Activated T-helper 1 cell treated with anti-CD3 and anti-CD28 coated beads, Interleukin-2, amount 50 U/mL, for 16 hours (primary cell): ENCODE measurements around the gene HIGD1A.
A peak's percentile ranks its signal among the peaks of the same experiment; 100 is the strongest.

Experiments
- DNase-seq, 2 donors: peaks; one replicate each; pipeline ENCODE4 v3.0.0-alpha.2; 2020; ENCODE audit warnings: low read depth in 1 of 2, low spot score in 1 of 2

Gene HIGD1A

DNA sequence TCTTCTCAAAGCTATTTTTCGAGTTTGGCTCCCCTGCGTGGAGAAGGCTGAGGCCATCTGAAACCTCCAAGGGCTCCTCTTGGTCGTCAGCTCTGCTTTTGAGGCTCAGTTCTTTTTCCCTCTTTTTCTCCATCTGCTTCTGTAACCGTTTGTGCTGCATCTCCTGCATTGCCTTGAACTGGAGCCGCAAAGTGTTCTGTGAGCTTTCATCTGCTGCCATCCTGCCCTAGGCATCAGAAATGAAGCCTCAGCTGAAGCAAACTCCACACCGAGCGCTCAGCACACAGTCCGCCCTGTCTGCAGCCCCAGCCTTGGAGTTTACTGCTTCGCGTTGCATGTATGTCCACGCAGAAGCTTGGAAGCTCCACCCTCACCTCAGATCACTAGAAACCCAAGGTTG lies 46.2 kb downstream of the HIGD1A start:
- no peak for DNase-seq

DNA sequence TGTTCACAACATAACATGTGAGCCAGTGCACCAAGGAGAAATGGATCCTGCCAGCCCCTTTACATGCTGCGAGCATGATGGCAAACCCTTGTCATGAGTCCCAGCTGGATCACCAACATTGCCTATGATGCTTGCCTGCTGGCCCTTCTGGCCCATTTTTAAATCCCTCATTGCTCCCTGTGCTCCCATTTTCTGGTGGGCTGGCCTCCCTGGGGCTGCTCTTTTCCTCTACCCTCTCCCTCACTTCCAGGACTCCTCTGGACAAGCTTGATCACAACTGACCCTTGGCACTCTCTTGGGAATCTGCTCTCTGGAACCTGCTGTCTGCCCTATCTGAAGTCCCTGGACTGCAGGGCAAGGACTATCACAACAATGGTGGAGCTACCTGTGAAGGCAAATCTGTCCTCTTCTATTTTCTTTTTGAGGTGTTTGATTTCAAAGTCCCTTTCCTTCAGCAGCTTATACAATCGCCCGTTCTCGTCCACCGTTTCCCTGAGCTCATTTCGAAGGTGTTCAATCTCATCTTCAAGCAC lies 47.5 kb downstream of the HIGD1A start:
- no peak for DNase-seq

- DNase-seq: no peak
These were observed 48.4 kb downstream of the HIGD1A start for GRCh38 chr3:42755681-42756578.

- DNase-seq: no peak
These were observed 50.5 kb downstream of the HIGD1A start for GRCh38 chr3:42753757-42754156.

DNA sequence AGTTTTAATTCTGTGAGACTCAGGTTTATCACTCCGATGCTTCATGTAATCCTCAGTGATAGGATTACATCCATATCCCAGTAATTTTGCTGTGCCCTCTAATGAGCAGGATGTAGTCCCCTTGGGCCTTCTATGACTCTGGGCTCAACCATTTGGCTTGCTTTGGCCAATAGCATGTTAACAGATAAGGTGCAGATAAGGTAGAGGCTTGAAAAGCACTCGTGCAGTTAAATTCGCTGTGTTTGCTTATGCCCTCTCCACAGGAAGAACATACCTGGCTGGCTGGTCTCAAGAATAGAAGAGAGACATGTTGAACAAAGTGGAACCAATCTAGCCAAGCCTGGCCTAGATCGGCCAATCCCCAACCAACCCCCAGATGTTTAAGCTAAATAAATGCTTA lies 51.3 kb downstream of the HIGD1A start:
- no peak for DNase-seq

DNA sequence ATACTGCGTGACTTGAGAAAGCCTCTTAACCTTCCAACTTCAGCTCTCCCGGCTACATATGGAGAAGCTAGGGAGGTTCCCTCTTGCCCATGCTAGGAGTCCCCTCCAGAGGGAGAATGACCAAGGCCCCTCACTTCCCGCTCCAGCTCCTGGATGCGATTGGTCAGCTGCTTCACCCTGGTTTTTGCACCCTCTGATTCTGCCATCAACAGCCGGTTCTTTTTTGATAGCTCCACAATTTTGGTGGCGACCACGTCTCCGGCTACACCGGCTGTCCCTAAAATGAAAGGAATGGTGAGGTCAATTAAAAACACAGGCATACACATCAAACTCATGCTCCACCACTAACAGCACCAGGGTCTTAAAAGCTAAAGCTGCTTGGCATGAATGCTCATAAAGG lies 51.8 kb downstream of the HIGD1A start:
- no peak for DNase-seq

DNA sequence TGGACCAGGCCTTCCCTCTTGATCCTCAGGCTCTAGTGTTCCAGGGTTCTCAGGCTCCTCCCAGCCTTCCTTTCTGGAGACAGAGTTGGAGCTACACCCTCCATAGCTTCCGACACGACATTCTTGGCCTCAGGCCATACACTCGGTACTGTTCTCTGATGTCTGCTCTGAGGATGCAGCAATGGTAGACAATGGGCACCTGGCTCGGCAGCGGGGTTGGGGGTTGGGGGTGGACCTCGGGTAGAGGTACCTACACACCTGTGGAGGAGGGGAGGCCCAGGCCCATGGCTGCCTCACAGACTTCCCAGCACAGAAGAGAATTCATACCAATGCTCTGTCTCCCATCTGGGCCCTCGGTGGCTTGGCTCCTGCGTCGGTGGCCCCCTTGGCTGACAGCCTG lies 52.7 kb downstream of the HIGD1A start:
- DNase-seq: no peak

DNA sequence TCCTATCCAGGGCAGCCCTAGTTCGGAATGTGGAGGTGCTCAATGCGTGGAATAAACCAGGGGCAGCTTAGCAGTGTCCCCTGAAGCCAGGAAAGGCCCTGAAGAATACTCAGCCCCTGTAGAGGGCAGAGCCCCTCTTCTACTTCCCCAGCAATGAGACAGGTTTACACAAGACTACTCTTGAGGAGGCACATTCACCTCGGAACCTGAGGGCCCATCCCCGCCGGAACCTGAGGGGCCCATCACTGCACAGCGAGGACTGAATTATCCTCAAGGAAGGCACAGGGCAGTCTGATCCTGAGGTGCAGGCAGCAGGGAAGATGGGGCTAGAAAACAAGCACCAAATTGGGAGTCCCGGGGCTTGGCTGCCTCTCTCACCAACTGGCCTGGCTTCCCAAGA lies 53.5 kb downstream of the HIGD1A start:
- DNase-seq: no peak

GRCh38 chr3:42749753-42750231 lies 54.5 kb downstream of the HIGD1A start:
- DNase-seq: no peak

GRCh38 chr3:42749025-42749752 lies 55.1 kb downstream of the HIGD1A start:
- DNase-seq: no peak

- peak in 1 of 2 donors; percentile 27 for DNase-seq
These were observed 56.7 kb downstream of the HIGD1A start for GRCh38 chr3:42747581-42747980.

DNA sequence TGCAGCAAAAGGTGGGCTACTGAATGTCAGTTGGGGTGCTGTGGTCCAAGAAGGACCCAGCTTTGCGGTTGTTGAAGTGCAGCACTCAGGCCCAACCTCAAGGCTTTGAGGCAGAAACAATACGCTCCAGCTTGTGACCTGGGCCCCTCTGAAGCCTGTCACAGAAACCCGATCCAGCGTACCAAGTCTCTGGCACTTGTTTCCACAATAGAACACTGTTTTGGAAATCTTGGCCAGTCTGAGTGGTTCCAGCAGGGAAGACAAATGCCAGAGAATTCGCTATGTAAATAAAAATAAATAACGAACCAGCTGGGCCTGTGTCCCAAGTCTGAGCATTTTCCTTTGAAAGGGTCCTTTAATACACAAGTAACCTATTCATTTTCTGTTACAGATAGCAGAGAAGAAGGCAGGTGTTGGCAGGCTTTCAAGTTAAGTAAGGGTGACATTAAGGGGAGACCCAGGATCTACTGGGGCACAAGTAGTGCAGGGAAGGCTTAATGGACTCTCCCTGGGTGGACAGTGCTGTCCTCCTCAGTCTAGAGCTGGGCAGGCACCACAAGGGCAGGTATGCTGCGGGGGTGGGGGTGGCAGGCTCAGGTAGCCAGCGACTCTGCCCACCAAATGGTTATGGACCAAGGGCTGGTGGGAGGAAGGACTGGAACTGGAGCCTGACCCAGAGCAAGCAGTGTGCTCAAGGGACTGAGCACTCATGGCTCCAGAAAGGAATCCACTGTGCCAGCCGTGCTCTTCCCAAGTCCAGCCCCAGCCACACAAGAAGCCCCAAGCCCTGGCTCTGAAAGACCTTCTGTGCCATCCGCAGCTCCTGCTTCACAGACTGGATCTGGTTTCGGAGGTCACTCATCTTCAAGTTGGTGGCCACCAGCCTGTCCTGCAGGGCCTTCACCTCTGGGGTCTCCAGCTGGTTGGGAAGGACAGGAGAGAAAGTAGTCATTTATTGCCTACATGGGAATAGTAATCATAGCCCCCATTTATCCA lies 57.5 kb downstream of the HIGD1A start:
- no peak for DNase-seq

DNA sequence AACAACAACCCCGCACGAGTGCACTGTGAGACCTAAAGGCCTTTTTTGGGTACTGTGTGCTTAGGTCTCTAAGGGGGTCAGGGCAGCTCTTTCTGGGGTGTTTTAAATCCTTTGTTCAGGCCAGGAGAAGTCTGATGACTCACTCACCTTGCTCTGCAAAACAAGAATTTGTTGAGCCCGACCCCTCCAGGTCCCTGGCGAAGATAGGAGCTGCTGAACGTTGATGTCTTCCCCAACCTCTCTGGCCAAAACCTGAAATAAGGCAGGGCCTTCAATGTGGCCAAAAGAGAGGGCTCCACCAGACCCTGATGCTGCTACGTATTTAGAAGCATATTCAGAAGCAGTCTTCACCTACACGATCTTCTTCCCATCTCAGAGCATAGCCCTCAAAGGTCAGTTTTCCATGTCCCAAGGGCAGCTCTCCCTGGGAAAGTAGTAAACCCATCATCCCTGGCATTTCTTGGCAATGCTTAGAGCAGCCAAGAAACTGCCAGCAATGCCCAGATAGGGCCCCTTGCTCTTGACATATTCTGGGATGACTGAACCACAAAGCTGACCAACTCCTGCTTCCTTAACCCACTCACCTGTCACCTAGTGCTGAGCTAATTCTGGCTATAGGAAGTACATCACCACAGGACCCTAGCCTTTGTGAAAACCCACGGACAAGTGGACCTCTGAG lies 58.4 kb downstream of the HIGD1A start:
- no peak for DNase-seq

GRCh38 chr3:42745291-42745745 lies 59.0 kb downstream of the HIGD1A start:
- no peak for DNase-seq

DNA sequence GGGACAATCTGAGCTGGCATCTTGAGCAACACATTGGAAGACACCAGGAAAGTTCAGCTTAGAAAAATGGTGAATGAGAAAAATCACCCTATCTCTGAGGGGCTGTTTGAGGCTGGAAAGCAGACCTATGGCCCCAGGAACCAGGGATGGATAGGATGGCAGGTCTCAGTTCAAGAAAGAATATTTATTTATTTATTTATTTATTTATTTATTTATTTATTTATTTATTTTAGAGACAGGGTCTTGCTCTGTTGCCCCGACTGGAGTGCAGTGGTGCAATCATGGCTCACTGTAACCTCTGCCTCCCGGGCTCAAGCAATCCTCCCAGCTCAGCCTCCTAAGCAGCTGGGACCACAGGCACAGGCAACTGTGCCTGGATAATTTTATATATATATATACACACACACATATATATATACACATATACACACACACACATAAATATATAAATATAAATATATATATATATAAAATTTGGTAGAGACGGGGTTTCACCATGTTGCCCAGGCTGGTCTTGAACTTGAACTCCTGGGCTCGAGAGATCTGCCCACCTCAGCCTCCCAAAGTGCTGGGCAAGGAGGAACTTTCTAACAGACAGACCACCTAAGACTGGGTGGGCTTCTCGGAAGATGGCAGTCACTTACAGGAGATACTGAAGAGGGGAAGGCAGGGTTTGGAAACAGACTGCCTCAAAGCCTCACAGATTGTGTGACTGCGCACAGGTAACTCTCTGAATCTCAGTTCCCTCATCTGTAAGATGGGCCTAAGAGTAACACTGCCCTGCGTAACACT lies 60.9 kb downstream of the HIGD1A start:
- DNase-seq: no peak

- no peak for DNase-seq
These were observed 61.6 kb downstream of the HIGD1A start for GRCh38 chr3:42742688-42743087.

DNA sequence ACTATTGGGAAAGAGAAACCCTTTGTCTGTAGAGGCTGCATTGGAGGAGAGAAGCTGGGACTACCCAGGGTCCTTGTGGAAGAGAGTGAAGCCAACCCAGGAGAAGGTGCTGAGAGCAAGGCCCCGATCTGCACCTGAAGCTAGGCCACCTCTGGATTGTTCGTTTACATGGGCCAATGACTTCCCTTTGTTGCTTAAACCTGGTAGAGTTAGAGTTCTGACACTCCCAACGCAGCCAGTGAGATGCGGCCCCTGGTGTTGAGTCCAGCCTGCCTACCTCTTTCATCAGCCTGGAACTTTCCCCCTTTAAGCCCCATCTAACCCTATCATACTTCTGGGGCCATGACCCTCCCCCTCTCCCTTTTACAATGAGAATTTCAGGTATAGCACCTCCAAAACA lies 62.0 kb downstream of the HIGD1A start:
- no peak for DNase-seq

DNA sequence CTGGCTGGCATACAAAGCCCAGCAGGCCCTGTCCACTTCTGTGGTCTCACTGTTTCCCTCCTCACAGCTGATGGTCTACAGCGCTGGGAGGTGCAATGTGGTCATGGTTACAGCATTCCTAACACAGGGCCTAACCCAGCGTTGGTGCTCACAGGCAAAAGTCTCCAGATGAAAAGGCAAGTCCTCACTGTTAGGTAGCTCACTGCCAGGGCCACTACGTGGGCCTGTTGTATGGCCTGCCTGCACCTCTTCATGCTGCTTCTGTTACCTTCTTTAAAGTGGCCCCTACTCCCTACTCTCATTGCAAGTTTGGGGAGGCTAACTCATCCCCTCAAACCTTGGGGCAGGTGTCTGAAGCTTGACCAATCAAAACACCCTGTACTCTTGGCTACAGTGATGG lies 62.5 kb downstream of the HIGD1A start:
- DNase-seq: no peak

GRCh38 chr3:42739401-42740158 lies 64.7 kb downstream of the HIGD1A start:
- no peak for DNase-seq
